BE2C (cell line): ENCODE data around the gene BTG2.

Experiments used
- DNase-seq: peaks from one replicate; pipeline ENCODE4 v3.0.0-alpha.2; 2020
- H3K27me3 ChIP-seq: fragments of 250-450 bp; sonication (Bioruptor Pico); 2 replicates; pipeline ENCODE4 v1.5.1; 2020; ENCODE audit warnings: mild to moderate bottlenecking
- H3K36me3 ChIP-seq: fragments of 250-450 bp; sonication (Bioruptor Pico); 2 replicates; pipeline ENCODE4 v1.5.1; 2020; ENCODE audit warnings: mild to moderate bottlenecking
- H3K4me1 ChIP-seq: fragments of 250-450 bp; sonication (Bioruptor Pico); 2 replicates; pipeline ENCODE4 v1.5.1; 2020
- H3K4me3 ChIP-seq: 2 replicates; pipeline ENCODE4 v1.5.1; 2011; ENCODE audit warnings: low read depth, low read length
- H3K9me3 ChIP-seq: fragments of 250-450 bp; sonication (Bioruptor Pico); 2 replicates; pipeline ENCODE4 v1.5.1; 2020
- CTCF ChIP-seq: IDR thresholded peaks from 2 replicates; pipeline ENCODE4 v1.5.1; 2012; ENCODE audit warnings: mild to moderate bottlenecking, low read depth, low read length

BTG2 gene

GRCh38 chr1:203317429-203318228 lies 12.3 kb downstream of the BTG2 start:
- Histone ChIP-seq H3K27me3 (no peaks in the 10 kb centered on the region), H3K9me3 (no peaks in the 10 kb centered on the region), H3K4me3 (no peak overlapping the region), H3K36me3 (no peaks in the 10 kb centered on the region; the same call in 1 of the 2 replicates), H3K4me1 (peaks cover 30% of the 10 kb centered on the region)
- no peak for DNase-seq
- no peak for TF ChIP-seq CTCF

GRCh38 chr1:203318229-203318517 lies 12.9 kb downstream of the BTG2 start:
- Histone ChIP-seq H3K4me1 (peaks cover 35% of the 10 kb centered on the region), H3K27me3 (no peaks in the 10 kb centered on the region)
- TF ChIP-seq CTCF: no peak

GRCh38 chr1:203320591-203321272 lies 15.4 kb downstream of the BTG2 start:
- Histone ChIP-seq H3K27me3 (no peaks in the 10 kb centered on the region), H3K9me3 (no peaks in the 10 kb centered on the region), H3K4me1 (peaks cover 55% of the 10 kb centered on the region), H3K36me3 (no peaks in the 10 kb centered on the region), H3K4me3 (no peak overlapping the region)
- no peak for TF ChIP-seq CTCF
- DNase-seq: no peak

More at GRCh38 chr1:203318229-203318517, 12.9 kb downstream of the BTG2 start:
- no peak for DNase-seq
- Histone ChIP-seq H3K4me3 (no peak overlapping the region), H3K36me3 (no peaks in the 10 kb centered on the region; the same call in 1 of the 2 replicates), H3K9me3 (no peaks in the 10 kb centered on the region)

GRCh38 chr1:203321273-203322052 lies 16.1 kb downstream of the BTG2 start:
- TF ChIP-seq CTCF: no peak
- Histone ChIP-seq H3K36me3 (no peaks in the 10 kb centered on the region), H3K27me3 (no peaks in the 10 kb centered on the region), H3K4me3 (no peak overlapping the region), H3K4me1 (peaks cover 58% of the 10 kb centered on the region), H3K9me3 (no peaks in the 10 kb centered on the region)
- no peak for DNase-seq

GRCh38 chr1:203322500-203323179 lies 17.3 kb downstream of the BTG2 start:
- H3K27me3 ChIP-seq: no peaks in the 10 kb centered on the region

More at GRCh38 chr1:203322500-203323179, 17.3 kb downstream of the BTG2 start:
- DNase-seq: no peak
- peaks cover 53% of the 10 kb centered on the region for H3K4me1 ChIP-seq
- no peak overlapping the region for H3K4me3 ChIP-seq
- no peaks in the 10 kb centered on the region for H3K9me3 ChIP-seq
- H3K36me3 ChIP-seq: no peaks in the 10 kb centered on the region
- no peak for TF ChIP-seq CTCF
